WTC11 (cell line): Measurements from ENCODE around the gene NOS3. TPM values are rescaled to one million over a fixed set of nuclear protein-coding genes. Genes with fewer than 3 reads are reported as not detected.

ENCODE experiments used
- ATAC-seq: fragments of 200-7000 bp; cut with Tn5 transposase; 2 replicates; pipeline ENCODE4 v1.10.0; 2021; ENCODE audit warnings: mild to moderate bottlenecking, moderate library complexity
- CTCF ChIA-PET: fragments of 300-600 bp; sonication (Branson Sonifier 250); formaldehyde crosslinking; loops from one replicate; lab custom pipeline; 2021; ENCODE audit warnings: antibody characterized with exemption; lab: Charles Lee
- POLR2A ChIA-PET: fragments of 350-600 bp; sonication (Branson Sonifier 250); formaldehyde crosslinking; loops from one replicate; lab custom pipeline; 2021; ENCODE audit warnings: antibody characterized with exemption; lab: Charles Lee
- DNase-seq: peaks from one replicate; pipeline ENCODE4 v3.0.0; 2021; ENCODE audit warnings: low spot score
- H3K27ac Mint-ChIP-seq: 2 replicates; pipeline ENCODE4 v1.8.0; 2021; ENCODE audit warnings: mixed read lengths
- H3K27me3 Mint-ChIP-seq: 2 replicates; pipeline ENCODE4 v1.8.0; 2021; ENCODE audit warnings: low read depth, mild to moderate bottlenecking, moderate library complexity, mixed read lengths
- H3K36me3 Mint-ChIP-seq: 2 replicates; pipeline ENCODE4 v1.8.0; 2021; ENCODE audit warnings: mixed read lengths
- H3K4me1 Mint-ChIP-seq: 2 replicates; pipeline ENCODE4 v1.8.0; 2022; ENCODE audit warnings: mixed read lengths
- H3K4me3 Mint-ChIP-seq: 2 replicates; pipeline ENCODE4 v1.8.0; 2021; ENCODE audit warnings: mild to moderate bottlenecking, moderate library complexity, mixed read lengths
- H3K9me3 Mint-ChIP-seq: 2 replicates; pipeline ENCODE4 v1.8.0; 2021; ENCODE audit warnings: mixed read lengths
- CBFB ChIP-seq: sonication (generic); formaldehyde crosslinking; IDR thresholded peaks from 2 replicates; pipeline ENCODE4 v1.8.1; 2022; ENCODE audit warnings: mild to moderate bottlenecking, low read depth, missing genetic modification reagents
- ELF4 ChIP-seq: sonication (generic); formaldehyde crosslinking; IDR thresholded peaks from 2 replicates; pipeline ENCODE4 v1.8.1; 2022; ENCODE audit warnings: low read depth, mild to moderate bottlenecking, moderate library complexity, missing genetic modification reagents
- FOXJ3 ChIP-seq: sonication (generic); formaldehyde crosslinking; IDR thresholded peaks from 2 replicates; pipeline ENCODE4 v1.9.0; 2021; ENCODE audit warnings: missing genetic modification reagents, mild to moderate bottlenecking, borderline replicate concordance
- FOXK1 ChIP-seq: sonication (generic); formaldehyde crosslinking; IDR thresholded peaks from 2 replicates; pipeline ENCODE4 v1.8.0; 2022; ENCODE audit warnings: mild to moderate bottlenecking, moderate library complexity, missing genetic modification reagents
- GABPB1 ChIP-seq: sonication (generic); formaldehyde crosslinking; IDR thresholded peaks from 2 replicates; pipeline ENCODE4 v1.8.1; 2023; ENCODE audit warnings: mild to moderate bottlenecking, missing genetic modification reagents
- HMGA2 ChIP-seq: fragments of 250-450 bp; sonication (Bioruptor Pico); IDR thresholded peaks from 2 replicates; pipeline ENCODE4 v1.4.0; 2021; ENCODE audit warnings: mild to moderate bottlenecking, moderate library complexity
- JUN ChIP-seq: sonication (generic); formaldehyde crosslinking; IDR thresholded peaks from 2 replicates; pipeline ENCODE4 v1.8.0; 2023; ENCODE audit warnings: mild to moderate bottlenecking, missing genetic modification reagents
- NR2C2 ChIP-seq: sonication (generic); formaldehyde crosslinking; IDR thresholded peaks from 2 replicates; pipeline ENCODE4 v1.8.0; 2022; ENCODE audit warnings: mild to moderate bottlenecking, missing genetic modification reagents
- NR3C1 ChIP-seq: sonication (generic); formaldehyde crosslinking; conservative IDR thresholded peaks from 2 replicates; pipeline ENCODE4 v1.8.1; 2023; ENCODE audit warnings: low read depth, mild to moderate bottlenecking, missing genetic modification reagents
- RORB ChIP-seq: fragments of 250-450 bp; sonication (Bioruptor Pico); IDR thresholded peaks from 2 replicates; pipeline ENCODE4 v1.9.0; 2021; ENCODE audit warnings: mild to moderate bottlenecking
- TEAD1 ChIP-seq: sonication (generic); formaldehyde crosslinking; IDR thresholded peaks from 2 replicates; pipeline ENCODE4 v1.8.0; 2022; ENCODE audit warnings: mild to moderate bottlenecking, missing genetic modification reagents
- ZBTB21 ChIP-seq: sonication (generic); formaldehyde crosslinking; IDR thresholded peaks from 2 replicates; pipeline ENCODE4 v1.8.1; 2023; ENCODE audit warnings: mild to moderate bottlenecking, missing genetic modification reagents, borderline replicate concordance
- ZNF121 ChIP-seq: sonication (generic); formaldehyde crosslinking; IDR thresholded peaks from 2 replicates; pipeline ENCODE4 v1.8.0; 2023; ENCODE audit warnings: missing genetic modification reagents
- total RNA-seq: library from RNA; stranded (reverse); gene quantifications from 3 replicates; pipeline ENCODE4 v1.2.3, GENCODE V29; 2021
- TF ChIP-seq, protein P1 (sequence below): fragments of 250-450 bp; sonication (Bioruptor Pico); IDR thresholded peaks from 2 replicates; pipeline ENCODE4 v1.9.0; 2021; ENCODE audit warnings: mild to moderate bottlenecking
- TF ChIP-seq, protein P2 (sequence below): sonication (generic); formaldehyde crosslinking; IDR thresholded peaks from 2 replicates; pipeline ENCODE4 v1.8.0; 2023; ENCODE audit warnings: missing genetic modification reagents
- TF ChIP-seq, protein P3 (sequence below): sonication (generic); formaldehyde crosslinking; conservative IDR thresholded peaks from 2 replicates; pipeline ENCODE4 v1.8.1; 2022; ENCODE audit warnings: mild to moderate bottlenecking, missing genetic modification reagents
- TF ChIP-seq, protein P4 (sequence below): sonication (generic); formaldehyde crosslinking; IDR thresholded peaks from 2 replicates; pipeline ENCODE4 v1.8.1; 2023; ENCODE audit warnings: mild to moderate bottlenecking, missing genetic modification reagents, moderate library complexity
- TF ChIP-seq, protein P5 (sequence below): sonication (generic); formaldehyde crosslinking; IDR thresholded peaks from 2 replicates; pipeline ENCODE4 v1.8.1; 2022; ENCODE audit warnings: low read depth, missing genetic modification reagents, borderline replicate concordance
- TF ChIP-seq, protein P6 (sequence below): sonication (generic); formaldehyde crosslinking; IDR thresholded peaks from 2 replicates; pipeline ENCODE4 v1.8.1; 2022; ENCODE audit warnings: mild to moderate bottlenecking, missing genetic modification reagents, moderate library complexity, borderline replicate concordance
- TF ChIP-seq, protein P7 (sequence below): sonication (generic); formaldehyde crosslinking; IDR thresholded peaks from 2 replicates; pipeline ENCODE4 v1.8.1; 2023; ENCODE audit warnings: mild to moderate bottlenecking, moderate library complexity, missing genetic modification reagents

Gene NOS3
- total RNA-seq, 1 experiment from 2014 or later = 6.6 TPM

DNA sequence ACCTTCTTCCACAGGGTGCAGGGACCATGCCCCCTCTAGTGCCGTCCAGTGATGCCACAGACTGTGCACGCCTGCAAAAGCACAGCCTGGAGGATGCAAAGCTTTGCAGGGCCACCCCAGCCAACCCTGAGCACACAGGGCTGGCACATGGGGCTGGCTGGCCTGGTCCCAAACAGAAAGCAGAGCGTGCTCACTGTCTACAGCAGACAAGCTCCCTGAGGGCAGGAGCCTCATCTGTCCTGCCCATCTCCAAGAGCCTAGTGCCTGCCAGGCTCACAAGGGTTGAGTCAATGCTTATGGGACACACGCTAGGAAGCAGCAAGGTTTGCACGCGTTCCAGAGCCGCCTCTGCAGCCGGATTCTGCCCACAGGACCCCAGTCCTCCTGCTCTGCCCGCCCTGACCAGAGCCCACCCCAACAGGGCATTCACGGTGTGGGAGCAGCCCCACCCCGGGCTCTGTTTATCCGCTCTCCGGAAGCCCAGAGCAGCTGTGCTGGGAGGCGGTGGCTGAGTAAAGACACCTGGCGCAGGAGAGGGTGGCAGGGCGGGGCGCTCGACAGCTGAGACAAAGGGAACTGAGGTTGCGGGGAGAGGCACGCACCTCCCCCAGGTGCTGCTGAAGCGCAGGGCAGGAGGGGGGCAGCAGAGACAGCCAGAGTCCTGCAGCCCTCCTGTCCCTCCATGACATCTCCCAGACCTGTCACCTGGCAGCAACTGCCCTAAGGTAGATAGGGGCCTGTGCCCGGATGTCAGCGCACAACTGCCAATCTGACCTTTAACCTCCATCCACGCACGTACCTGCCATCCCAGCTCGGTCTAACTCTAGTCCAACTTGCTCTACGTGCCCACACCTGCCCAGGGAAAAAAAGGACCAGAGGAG is 17.0 kb upstream of the NOS3 start:
- POLR2A ChIA-PET = no interaction called here
- peaks cover 54% of the 10 kb centered on the region for H3K4me1 Mint-ChIP-seq
- H3K36me3 Mint-ChIP-seq = no peaks in the 10 kb centered on the region

DNA sequence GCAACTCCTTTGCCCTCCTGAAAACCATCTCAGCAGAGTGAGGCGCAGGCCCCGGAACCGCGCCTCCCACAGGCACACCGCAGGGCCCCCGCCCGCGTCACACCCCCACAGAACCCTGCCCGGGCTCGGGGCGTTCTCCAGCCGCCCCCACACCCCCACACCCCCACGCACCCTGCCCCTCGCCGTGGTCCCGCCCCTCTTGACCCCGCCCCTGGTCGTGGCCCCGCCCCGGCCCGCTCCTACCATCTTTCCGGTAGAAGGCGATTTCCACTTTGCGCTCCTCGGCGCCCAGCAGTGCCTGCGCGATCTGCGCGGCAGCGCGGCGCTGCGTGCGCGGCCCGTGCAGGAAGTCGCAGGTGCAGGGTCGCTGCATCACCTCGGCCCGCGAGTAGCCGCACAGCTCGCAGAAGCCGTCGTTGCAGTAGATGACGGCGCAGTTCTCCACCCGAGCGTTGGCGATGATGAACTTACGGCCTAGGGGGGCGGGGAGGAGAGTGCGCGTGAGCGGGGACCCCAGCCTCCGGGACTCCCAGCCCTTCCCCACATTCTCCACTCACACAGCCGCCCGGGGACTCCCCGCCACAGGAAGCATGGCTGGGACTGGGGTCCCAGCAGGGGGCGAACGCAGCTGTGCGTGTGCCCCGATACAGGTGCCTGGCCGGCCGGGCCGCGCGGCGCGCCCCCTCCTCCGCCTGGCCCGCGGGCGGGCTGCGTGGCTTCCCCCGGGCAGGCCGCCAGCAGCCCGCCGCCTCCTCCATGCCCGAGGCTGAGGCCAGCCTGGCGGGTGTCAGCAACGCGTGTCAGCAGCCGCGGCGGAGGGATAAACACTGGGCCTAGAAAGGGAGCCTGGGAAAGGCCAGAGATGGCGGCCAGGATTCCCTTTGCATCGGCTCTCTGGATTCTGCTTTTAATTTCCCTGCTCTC is 16.1 kb upstream of the NOS3 start:
- Mint-ChIP-seq H3K4me3 (peak overlapping the region; percentile 82), H3K27ac (no peak overlapping the region), H3K4me1 (peaks cover 52% of the 10 kb centered on the region), H3K9me3 (no peaks in the 10 kb centered on the region), H3K36me3 (no peaks in the 10 kb centered on the region), H3K27me3 (peaks cover 30% of the 10 kb centered on the region)
- ChIA-PET POLR2A (no interaction called here), CTCF (interaction anchor here (0.7 to 6.0 kb wide), 15 partner anchors 10 to 645 kb away, joined by 3 to 36 read pairs (median 4); partner anchors contain the start of genes ABCB8 and NOS3)
- DNase-seq = peak; percentile 62
- ATAC-seq = peak; percentile 2; the same call in 1 of the 2 replicates
- TF ChIP-seq ELF4 (CRISPR knock-in tag) (no peak), ZBTB21 (CRISPR knock-in tag) (no peak), FOXJ3 (CRISPR knock-in tag) (no peak), NR2C2 (CRISPR knock-in tag) (no peak), ZNF121 (CRISPR knock-in tag) (no peak), NR3C1 (no peak), JUN (CRISPR knock-in tag) (no peak), FOXK1 (peak; percentile 44; the same call in 1 of the 2 replicates), HMGA2 (CRISPR knock-in tag) (no peak), CBFB (no peak), TEAD1 (CRISPR knock-in tag) (no peak), GABPB1 (CRISPR knock-in tag) (no peak)
- TF ChIP-seq, protein P1, sequence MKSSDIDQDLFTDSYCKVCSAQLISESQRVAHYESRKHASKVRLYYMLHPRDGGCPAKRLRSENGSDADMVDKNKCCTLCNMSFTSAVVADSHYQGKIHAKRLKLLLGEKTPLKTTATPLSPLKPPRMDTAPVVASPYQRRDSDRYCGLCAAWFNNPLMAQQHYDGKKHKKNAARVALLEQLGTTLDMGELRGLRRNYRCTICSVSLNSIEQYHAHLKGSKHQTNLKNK (CRISPR knock-in tag) = no peak
- TF ChIP-seq, protein P2, sequence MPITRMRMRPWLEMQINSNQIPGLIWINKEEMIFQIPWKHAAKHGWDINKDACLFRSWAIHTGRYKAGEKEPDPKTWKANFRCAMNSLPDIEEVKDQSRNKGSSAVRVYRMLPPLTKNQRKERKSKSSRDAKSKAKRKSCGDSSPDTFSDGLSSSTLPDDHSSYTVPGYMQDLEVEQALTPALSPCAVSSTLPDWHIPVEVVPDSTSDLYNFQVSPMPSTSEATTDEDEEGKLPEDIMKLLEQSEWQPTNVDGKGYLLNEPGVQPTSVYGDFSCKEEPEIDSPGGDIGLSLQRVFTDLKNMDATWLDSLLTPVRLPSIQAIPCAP (CRISPR knock-in tag) = no peak
- TF ChIP-seq, protein P3, sequence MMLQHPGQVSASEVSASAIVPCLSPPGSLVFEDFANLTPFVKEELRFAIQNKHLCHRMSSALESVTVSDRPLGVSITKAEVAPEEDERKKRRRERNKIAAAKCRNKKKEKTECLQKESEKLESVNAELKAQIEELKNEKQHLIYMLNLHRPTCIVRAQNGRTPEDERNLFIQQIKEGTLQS = no peak
- TF ChIP-seq, protein P4, sequence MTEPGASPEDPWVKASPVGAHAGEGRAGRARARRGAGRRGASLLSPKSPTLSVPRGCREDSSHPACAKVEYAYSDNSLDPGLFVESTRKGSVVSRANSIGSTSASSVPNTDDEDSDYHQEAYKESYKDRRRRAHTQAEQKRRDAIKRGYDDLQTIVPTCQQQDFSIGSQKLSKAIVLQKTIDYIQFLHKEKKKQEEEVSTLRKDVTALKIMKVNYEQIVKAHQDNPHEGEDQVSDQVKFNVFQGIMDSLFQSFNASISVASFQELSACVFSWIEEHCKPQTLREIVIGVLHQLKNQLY (CRISPR knock-in tag) = no peak
- TF ChIP-seq, protein P5, sequence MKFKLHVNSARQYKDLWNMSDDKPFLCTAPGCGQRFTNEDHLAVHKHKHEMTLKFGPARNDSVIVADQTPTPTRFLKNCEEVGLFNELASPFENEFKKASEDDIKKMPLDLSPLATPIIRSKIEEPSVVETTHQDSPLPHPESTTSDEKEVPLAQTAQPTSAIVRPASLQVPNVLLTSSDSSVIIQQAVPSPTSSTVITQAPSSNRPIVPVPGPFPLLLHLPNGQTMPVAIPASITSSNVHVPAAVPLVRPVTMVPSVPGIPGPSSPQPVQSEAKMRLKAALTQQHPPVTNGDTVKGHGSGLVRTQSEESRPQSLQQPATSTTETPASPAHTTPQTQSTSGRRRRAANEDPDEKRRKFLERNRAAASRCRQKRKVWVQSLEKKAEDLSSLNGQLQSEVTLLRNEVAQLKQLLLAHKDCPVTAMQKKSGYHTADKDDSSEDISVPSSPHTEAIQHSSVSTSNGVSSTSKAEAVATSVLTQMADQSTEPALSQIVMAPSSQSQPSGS (CRISPR knock-in tag) = no peak
- TF ChIP-seq, protein P6, sequence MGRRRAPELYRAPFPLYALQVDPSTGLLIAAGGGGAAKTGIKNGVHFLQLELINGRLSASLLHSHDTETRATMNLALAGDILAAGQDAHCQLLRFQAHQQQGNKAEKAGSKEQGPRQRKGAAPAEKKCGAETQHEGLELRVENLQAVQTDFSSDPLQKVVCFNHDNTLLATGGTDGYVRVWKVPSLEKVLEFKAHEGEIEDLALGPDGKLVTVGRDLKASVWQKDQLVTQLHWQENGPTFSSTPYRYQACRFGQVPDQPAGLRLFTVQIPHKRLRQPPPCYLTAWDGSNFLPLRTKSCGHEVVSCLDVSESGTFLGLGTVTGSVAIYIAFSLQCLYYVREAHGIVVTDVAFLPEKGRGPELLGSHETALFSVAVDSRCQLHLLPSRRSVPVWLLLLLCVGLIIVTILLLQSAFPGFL (CRISPR knock-in tag) = no peak
- TF ChIP-seq, protein P7, sequence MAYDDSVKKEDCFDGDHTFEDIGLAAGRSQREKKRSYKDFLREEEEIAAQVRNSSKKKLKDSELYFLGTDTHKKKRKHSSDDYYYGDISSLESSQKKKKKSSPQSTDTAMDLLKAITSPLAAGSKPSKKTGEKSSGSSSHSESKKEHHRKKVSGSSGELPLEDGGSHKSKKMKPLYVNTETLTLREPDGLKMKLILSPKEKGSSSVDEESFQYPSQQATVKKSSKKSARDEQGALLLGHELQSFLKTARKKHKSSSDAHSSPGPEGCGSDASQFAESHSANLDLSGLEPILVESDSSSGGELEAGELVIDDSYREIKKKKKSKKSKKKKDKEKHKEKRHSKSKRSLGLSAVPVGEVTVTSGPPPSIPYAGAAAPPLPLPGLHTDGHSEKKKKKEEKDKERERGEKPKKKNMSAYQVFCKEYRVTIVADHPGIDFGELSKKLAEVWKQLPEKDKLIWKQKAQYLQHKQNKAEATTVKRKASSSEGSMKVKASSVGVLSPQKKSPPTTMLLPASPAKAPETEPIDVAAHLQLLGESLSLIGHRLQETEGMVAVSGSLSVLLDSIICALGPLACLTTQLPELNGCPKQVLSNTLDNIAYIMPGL (CRISPR knock-in tag) = peak; percentile 37; the same call in 1 of the 2 replicates

More for the DNA sequence above, 17.0 kb upstream of the NOS3 start:
- H3K27ac Mint-ChIP-seq = no peak overlapping the region
- peak overlapping the region; percentile 82 for H3K4me3 Mint-ChIP-seq
- peaks cover 24% of the 10 kb centered on the region for H3K27me3 Mint-ChIP-seq
- TF ChIP-seq RORB (CRISPR knock-in tag) = no peak
- peak; percentile 67 for TF ChIP-seq ZNF121 (CRISPR knock-in tag)
- ATAC-seq = 0 out of 2 replicates have a peak, but pooled peaks have one; percentile 0
- no peaks in the 10 kb centered on the region for H3K9me3 Mint-ChIP-seq
- DNase-seq = peak; percentile 54
- CTCF ChIA-PET = interaction anchor here (0.7 to 6.0 kb wide), 9 partner anchors 11 to 97 kb away, joined by 3 to 36 read pairs (median 4); partner anchors contain the start of gene ABCB8
